ENCODE results near the gene DEFB116. TPM values are rescaled to one million over a fixed set of nuclear protein-coding genes. Genes with fewer than 3 reads are reported as not detected.

Gene DEFB116
- not detected in 5 replicates for total RNA-seq (2022; extraction: Qiagen RNA extraction; ENCODE audit: low read depth)

DNA sequence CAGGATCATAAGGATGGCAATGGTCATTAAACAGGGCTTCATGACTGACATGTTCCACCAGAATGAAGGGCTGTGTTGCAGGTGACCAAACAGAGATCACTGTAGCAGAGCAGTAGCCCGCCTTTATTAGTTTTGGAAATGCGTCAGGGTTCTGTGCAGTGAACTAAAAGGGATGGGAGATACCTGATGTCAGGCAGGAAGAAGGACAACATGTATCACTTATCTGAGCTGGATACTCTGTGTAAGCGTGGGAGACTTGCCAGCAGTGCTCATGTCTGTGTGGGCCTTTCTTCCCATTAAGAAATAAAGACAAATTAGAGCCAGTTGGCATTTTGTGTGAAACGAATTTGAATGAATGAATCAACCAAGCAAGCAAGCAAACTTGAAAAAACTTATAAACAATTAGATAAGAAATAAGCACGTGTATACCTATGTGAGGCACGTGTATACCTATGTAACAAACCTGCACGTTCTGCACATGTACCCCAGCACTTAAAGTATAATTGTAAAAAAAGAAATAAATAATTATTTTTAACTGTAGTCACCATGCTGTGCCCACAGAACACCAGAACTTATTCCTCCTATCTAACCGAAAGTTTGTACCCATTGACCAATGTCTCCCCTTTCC is at the start of gene DEFB116:
TSS of gene DEFB116 (minus strand) at position 51 of the 628 bp plus-strand sequence. CDS start at position 51, 0 bp downstream.

DNA sequence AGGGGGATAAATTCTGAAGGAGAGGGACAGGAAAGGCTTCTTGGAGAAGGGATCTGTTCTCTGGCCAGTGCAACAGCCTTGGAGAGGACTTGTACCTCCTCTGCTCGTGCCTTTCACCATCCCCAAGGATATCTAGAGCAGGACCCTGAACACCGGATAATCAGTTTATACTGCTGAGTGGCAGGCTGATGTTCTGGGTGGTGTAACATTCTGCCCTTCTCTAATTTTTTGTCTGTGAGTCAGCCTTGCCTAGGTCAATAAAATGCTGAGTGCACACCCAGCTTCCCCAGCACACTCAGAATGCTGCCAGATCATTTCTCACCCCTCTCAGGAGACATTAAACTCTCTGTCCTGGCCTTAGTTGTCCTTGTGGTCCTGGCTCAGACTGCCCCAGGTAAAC is 51.0 kb downstream of the DEFB116 start, which contains the start of gene DEFB115:
TSS of gene DEFB115 (plus strand) at position 301 of the 400 bp plus-strand sequence. CDS start at position 301, 0 bp downstream.

Other genes starting within 250 kb of the DEFB116 start
- not detected in 5 replicates for gene DEFB115, start 50.9 kb downstream of the DEFB116 start, total RNA-seq (2022; extraction: Qiagen RNA extraction; ENCODE audit: low read depth)
- gene DEFB118, start 60.0 kb upstream of the DEFB116 start, total RNA-seq (2022; extraction: Qiagen RNA extraction; ENCODE audit: low read depth) = not detected in 5 replicates
- not detected in 5 replicates for gene DEFB119, start 82.0 kb upstream of the DEFB116 start, total RNA-seq (2022; extraction: Qiagen RNA extraction; ENCODE audit: low read depth)
- not detected in 5 replicates for gene DEFB121, start 97.6 kb upstream of the DEFB116 start, total RNA-seq (2022; extraction: Qiagen RNA extraction; ENCODE audit: low read depth)
- not detected in 5 replicates for gene DEFB123, start 132.0 kb upstream of the DEFB116 start, total RNA-seq (2022; extraction: Qiagen RNA extraction; ENCODE audit: low read depth)
- not detected in 5 replicates for gene DEFB124, start 166.5 kb upstream of the DEFB116 start, total RNA-seq (2022; extraction: Qiagen RNA extraction; ENCODE audit: low read depth)
- gene REM1, start 166.7 kb upstream of the DEFB116 start, total RNA-seq (2022; extraction: Qiagen RNA extraction; ENCODE audit: low read depth) = 0.39 to 0.82 TPM (median 0.56 TPM) in 5 replicates
- gene HM13, start 205.9 kb upstream of the DEFB116 start, total RNA-seq (2022; extraction: Qiagen RNA extraction; ENCODE audit: low read depth) = 201 to 275 TPM (median 252 TPM) in 5 replicates